Gastroesophageal sphincter (tissue), 4 donors: ENCODE measurements around the gene NEDD4L. TPM values are rescaled to one million over a fixed set of nuclear protein-coding genes. Genes with fewer than 3 reads are reported as not detected.
A peak's percentile ranks its signal among the peaks of the same experiment; 100 is the strongest.

Experiments used
- ATAC-seq: fragments of 150-250 bp; one replicate; pipeline ENCODE4 v1.9.1; 2016; ENCODE audit warnings: mild to moderate bottlenecking, moderate library complexity
- H3K27ac ChIP-seq, 4 donors: fragments of 200-600 bp; sonication (generic) in 3 of 4; 1 replicate in 3 of 4; 2 replicates in 1 of 4; pipeline ENCODE4 v1.5.1; 2016 to 2019
- H3K27me3 ChIP-seq: fragments of 200-600 bp; sonication (generic); one replicate; pipeline ENCODE4 v1.5.1; 2019
- H3K36me3 ChIP-seq, 2 donors: fragments of 200-600 bp; sonication (generic); one replicate each; pipeline ENCODE4 v1.5.1; 2019; ENCODE audit warnings: control low read depth in 1 of 2
- H3K4me1 ChIP-seq, 3 donors: fragments of 200-600 bp; sonication (generic); 1 replicate in 2 of 3; 2 replicates in 1 of 3; pipeline ENCODE4 v1.5.1; 2016 to 2019; ENCODE audit warnings: control low read depth in 2 of 3
- H3K4me3 ChIP-seq, 2 donors: fragments of 200-600 bp; sonication (generic); one replicate each; pipeline ENCODE4 v1.5.1; 2019; ENCODE audit warnings: mild to moderate bottlenecking in 1 of 2, moderate library complexity in 1 of 2
- H3K9me3 ChIP-seq, 3 donors: fragments of 200-600 bp; sonication (generic); one replicate each; pipeline ENCODE4 v1.5.1; 2017 to 2019; ENCODE audit warnings: control low read depth in 2 of 3
- CTCF ChIP-seq, 4 experiments: fragments of 200-600 bp in 2 of 4; fragments of 450-650 bp in 2 of 4; sonication (generic) in 1 of 4; IDR thresholded peaks; one replicate each; pipeline ENCODE4 v1.5.1; 2017 to 2019; ENCODE audit warnings: antibody characterized with exemption in 4 of 4, mild to moderate bottlenecking in 2 of 4, moderate library complexity in 2 of 4
- EP300 ChIP-seq: sonication (generic); formaldehyde crosslinking; IDR thresholded peaks from one replicate; pipeline ENCODE4 v1.6.1; 2017; ENCODE audit warnings: antibody characterized with exemption, mild to moderate bottlenecking
- POLR2A ChIP-seq, 2 donors: fragments of 450-650 bp; IDR thresholded peaks; one replicate each; pipeline ENCODE4 v1.6.1; 2017; ENCODE audit warnings: antibody characterized with exemption in 2 of 2, mild to moderate bottlenecking in 2 of 2, moderate library complexity in 1 of 2
- POLR2AphosphoS5 ChIP-seq: sonication (generic); formaldehyde crosslinking; IDR thresholded peaks from one replicate; pipeline ENCODE4 v1.6.1; 2017; ENCODE audit warnings: antibody characterized with exemption
- WGBS, 2 donors: methylation state at CpG; one replicate each; pipeline ENCODE4 v1.1.5; 2018; ENCODE audit warnings: low coverage in 1 of 2; 5-methylcytosine and 5-hydroxymethylcytosine counted together
- total RNA-seq, 4 donors: library from RNA; depleted of rRNA; stranded (reverse); fragments of >200 nt; gene quantifications; one replicate each; pipeline ENCODE4 v1.1.0, GENCODE V29; 2016

Gene NEDD4L
- total RNA-seq, 4 donors from 2014 or later, result 37.0 to 50.9 (median 43.0) TPM

- H3K4me1 ChIP-seq, result no peaks in the 10 kb centered on the region
- ATAC-seq, result no peak
- peaks cover 0 to 8% (median 0%) of the 10 kb centered on the region in 3 donors for H3K9me3 ChIP-seq
- H3K4me3 ChIP-seq, result no peak overlapping the region
- no peak overlapping the region for H3K27ac ChIP-seq
- H3K36me3 ChIP-seq, result no peaks in the 10 kb centered on the region
- WGBS, 2 donors, result 56 to 67% methylated on average over 5 to 8 of the region's 8 CpGs
- no peak for TF ChIP-seq EP300
- TF ChIP-seq POLR2AphosphoS5, result no peak
- no peak for TF ChIP-seq CTCF (IDR thresholded peaks at IDR 0.05)
- TF ChIP-seq POLR2A (IDR thresholded peaks at IDR 0.05), result no peak
- H3K27me3 ChIP-seq, result no peaks in the 10 kb centered on the region
Observed at GRCh38 chr18:58013241-58014211, 30.5 kb upstream of the NEDD4L start.

GRCh38 chr18:58015065-58015780 lies 28.8 kb upstream of the NEDD4L start:
- no peak for TF ChIP-seq EP300
- no peak for TF ChIP-seq POLR2AphosphoS5
- Histone ChIP-seq H3K4me1 (peaks cover 0 to 13% (median 0%) of the 10 kb centered on the region in 3 donors), H3K27ac (no peak overlapping the region), H3K4me3 (no peak overlapping the region), H3K9me3 (peaks cover 0 to 8% (median 0%) of the 10 kb centered on the region in 3 donors), H3K36me3 (no peaks in the 10 kb centered on the region), H3K27me3 (no peaks in the 10 kb centered on the region)
- 77 to 84% methylated on average over 13 of the region's 13 CpGs for WGBS, 2 donors
- ATAC-seq, result no peak

GRCh38 chr18:58017267-58017666 lies 26.8 kb upstream of the NEDD4L start:
- Histone ChIP-seq H3K27me3 (no peaks in the 10 kb centered on the region), H3K27ac (no peak overlapping the region), H3K4me3 (no peak overlapping the region), H3K9me3 (peaks cover 0 to 8% (median 0%) of the 10 kb centered on the region in 3 donors), H3K36me3 (no peaks in the 10 kb centered on the region), H3K4me1 (peaks cover 0 to 19% (median 0%) of the 10 kb centered on the region in 3 donors)
- TF ChIP-seq EP300, result no peak
- TF ChIP-seq CTCF (IDR thresholded peaks at IDR 0.05), result no peak
- TF ChIP-seq POLR2AphosphoS5, result no peak
- no peak for ATAC-seq

GRCh38 chr18:58020567-58021107 lies 23.4 kb upstream of the NEDD4L start:
- ATAC-seq, result no peak
- H3K27me3 ChIP-seq, result no peaks in the 10 kb centered on the region
- TF ChIP-seq EP300, result no peak
- peaks cover 0 to 35% (median 0%) of the 10 kb centered on the region in 3 donors for H3K4me1 ChIP-seq
- H3K9me3 ChIP-seq, result peaks cover 0 to 8% (median 0%) of the 10 kb centered on the region in 3 donors
- peak overlapping the region in 1 of 4 donors; percentile 11 for H3K27ac ChIP-seq
- H3K36me3 ChIP-seq, result no peaks in the 10 kb centered on the region
- 88 to 100% methylated on average over 1 to 3 of the region's 3 CpGs for WGBS, 2 donors
- no peak overlapping the region for H3K4me3 ChIP-seq

- Histone ChIP-seq H3K4me1 (peaks cover 0 to 44% (median 0%) of the 10 kb centered on the region in 3 donors), H3K4me3 (no peak overlapping the region), H3K36me3 (no peaks in the 10 kb centered on the region), H3K9me3 (no peaks in the 10 kb centered on the region), H3K27me3 (no peaks in the 10 kb centered on the region), H3K27ac (no peak overlapping the region)
- WGBS, 2 donors, result 96 to 97% methylated on average over 2 to 3 of the region's 4 CpGs
- ATAC-seq, result no peak
- TF ChIP-seq CTCF (IDR thresholded peaks at IDR 0.05) (no peak), POLR2AphosphoS5 (no peak), POLR2A (IDR thresholded peaks at IDR 0.05) (no peak), EP300 (no peak)
Observed at GRCh38 chr18:58021504-58021903, 22.5 kb upstream of the NEDD4L start.
